ENCODE measurements around the gene SDK1.

GRCh38 chr7:3272691-3273141, 28.3 kb upstream of the SDK1 start:
- no peak for TF ChIP-seq ZNF24 (tag by site-specific recombination; IDR thresholded peaks at IDR 0.05)
- TF ChIP-seq CTCF (tag by site-specific recombination; IDR thresholded peaks at IDR 0.05), result no peak
- no peak for TF ChIP-seq ZSCAN18 (tag by site-specific recombination; IDR thresholded peaks at IDR 0.05)
- no peak for TF ChIP-seq ZNF292 (tag by site-specific recombination; IDR thresholded peaks at IDR 0.05; ENCODE audit: borderline replicate concordance, low read depth)
- no peak for TF ChIP-seq ZBTB1 (tag by site-specific recombination; IDR thresholded peaks at IDR 0.05)
- no peak for TF ChIP-seq YY1 (tag by site-specific recombination; IDR thresholded peaks at IDR 0.05)
- no peak for TF ChIP-seq ZNF302 (tag by site-specific recombination; IDR thresholded peaks at IDR 0.05; ENCODE audit: low read depth)
- no peak for TF ChIP-seq KLF9 (tag by site-specific recombination; IDR thresholded peaks at IDR 0.05; ENCODE audit: low read depth)
- no peak for TF ChIP-seq ZNF768 (tag by site-specific recombination; IDR thresholded peaks at IDR 0.05)
- no peak for TF ChIP-seq ZNF121 (tag by site-specific recombination; IDR thresholded peaks at IDR 0.05)
- TF ChIP-seq ZNF23 (tag by site-specific recombination; IDR thresholded peaks at IDR 0.05; ENCODE audit: borderline replicate concordance), result no peak

All from HEK293 (cell line).